K562 (cell line): ENCODE measurements around the gene TAPBPL. TPM values are rescaled to one million over a fixed set of nuclear protein-coding genes. Genes with fewer than 3 reads are reported as not detected.

Experiments
- AFF1 ChIP-seq, 2 experiments: fragments of 450-650 bp; IDR thresholded peaks; 2 replicates each; pipeline ENCODE4 v1.6.1; 2018; ENCODE audit warnings: mild to moderate bottlenecking in 2 of 2, low read depth in 1 of 2; ENCODE audit not compliant: partially characterized antibody in 2 of 2
- ATF2 ChIP-seq: sonication (generic); formaldehyde crosslinking; IDR thresholded peaks from 2 replicates; pipeline ENCODE4 v1.8.1; 2022; ENCODE audit warnings: missing genetic modification reagents
- C11orf30 ChIP-seq: fragments of 450-650 bp; IDR thresholded peaks from 2 replicates; pipeline ENCODE4 v1.6.1; 2016; ENCODE audit warnings: low read depth, mild to moderate bottlenecking
- CREBBP ChIP-seq: IDR thresholded peaks from one replicate; pipeline ENCODE4 v1.6.1; 2012; ENCODE audit warnings: low read depth, mild to moderate bottlenecking, control low read depth, inconsistent platforms, low read length
- E2F3 ChIP-seq: fragments of 250-450 bp; sonication (Bioruptor Pico); IDR thresholded peaks from 2 replicates; pipeline ENCODE4 v1.4.0; 2020; ENCODE audit warnings: mild to moderate bottlenecking
- FOXA1 ChIP-seq: fragments of 450-650 bp; IDR thresholded peaks from 2 replicates; pipeline ENCODE4 v1.6.1; 2016; ENCODE audit warnings: mild to moderate bottlenecking, borderline replicate concordance
- HDAC1 ChIP-seq, 2 experiments: fragments of 450-650 bp; IDR thresholded peaks; 2 replicates each; pipeline ENCODE4 v1.6.1; 2016 to 2017; ENCODE audit warnings: inconsistent platforms in 1 of 2, mild to moderate bottlenecking in 1 of 2, moderate library complexity in 1 of 2
- NR4A1 ChIP-seq, 2 experiments: fragments of 250-450 bp in 1 of 2; fragments of 450-650 bp in 1 of 2; sonication (Bioruptor Pico) in 1 of 2; IDR thresholded peaks; 2 replicates each; pipeline versions ENCODE4 v1.4.0 to v1.6.1; 2016 to 2020; ENCODE audit warnings: mild to moderate bottlenecking in 2 of 2, missing compliant biosample characterization in 1 of 2, missing genetic modification characterization in 1 of 2, moderate library complexity in 1 of 2
- RBFOX2 ChIP-seq: fragments of 200-400 bp; formaldehyde crosslinking; IDR thresholded peaks from 2 replicates; pipeline ENCODE4 v1.6.1; 2017; ENCODE audit warnings: low read depth, mild to moderate bottlenecking, low read length, moderate library complexity
- RBM25 ChIP-seq: fragments of 200-400 bp; formaldehyde crosslinking; IDR thresholded peaks from 2 replicates; pipeline ENCODE4 v1.6.1; 2018; ENCODE audit warnings: low read length, low read depth, moderate library complexity; ENCODE audit not compliant: severe bottlenecking
- SRF ChIP-seq, 2 experiments: fragments of 250-450, 450-650 bp in 1 of 2; sonication (Bioruptor Pico) in 1 of 2; sonication (generic) in 1 of 2; formaldehyde crosslinking; IDR thresholded peaks; 2 replicates each; pipeline versions ENCODE4 v1.5.0 to v1.5.1; 2020 to 2022; ENCODE audit warnings: mild to moderate bottlenecking in 1 of 2, missing genetic modification reagents in 1 of 2
- TRIM25 ChIP-seq: fragments of 450-650 bp; IDR thresholded peaks from 2 replicates; pipeline ENCODE4 v1.7.0; 2016; ENCODE audit warnings: borderline replicate concordance
- ZBTB8A ChIP-seq: fragments of 450-650 bp; IDR thresholded peaks from 2 replicates; pipeline ENCODE4 v1.6.1; 2018; ENCODE audit warnings: mild to moderate bottlenecking, moderate library complexity; ENCODE audit not compliant: partially characterized antibody
- ZNF395 ChIP-seq: fragments of 200-800 bp; sonication (Bioruptor generic); IDR thresholded peaks from 2 replicates; pipeline ENCODE4 v1.6.1; 2017; ENCODE audit warnings: missing genetic modification characterization, missing compliant biosample characterization
- ZNF584 ChIP-seq: fragments of 200-800 bp; sonication (Bioruptor generic); IDR thresholded peaks from 2 replicates; pipeline ENCODE4 v1.6.1; 2016; ENCODE audit warnings: low read depth, mild to moderate bottlenecking, missing genetic modification characterization, missing compliant biosample characterization
- ZSCAN29 ChIP-seq: fragments of 450-650 bp; IDR thresholded peaks from 2 replicates; pipeline ENCODE4 v1.6.1; 2017
- polyA plus RNA-seq, 8 experiments: library from polyadenylated mRNA; depleted of rRNA in 4 of 8; stranded (reverse) in 5 of 8; unstranded in 3 of 8; fragments of >200 nt; fragmentation: Nextera tagmentation in 2 of 8; fragmentation: Illumina TruSeq in 1 of 8; extraction: Ambion mirVana in 2 of 8; extraction: Trizol in 1 of 8; gene quantifications; 2 replicates each; pipeline versions ENCODE4 v1.2.1 to v1.2.3, GENCODE V29; 2011 to 2014; ENCODE audit warnings: inconsistent platforms in 1 of 8, missing spikeins in 1 of 8
- total RNA-seq, 7 experiments: library from RNA; depleted of rRNA in 6 of 7; stranded (reverse); fragments of >200 nt in 6 of 7; fragmentation: Illumina TruSeq in 2 of 7; extraction: Trizol in 2 of 7; gene quantifications; 2 replicates each; pipeline versions ENCODE4 v1.2.1 to v1.2.3, GENCODE V29; 2011 to 2021; ENCODE audit warnings: low replicate concordance in 1 of 7

The TAPBPL gene
- total and polyA plus RNA-seq, 9 of the 15 experiments (the other 6 are each of a cell fraction or from before 2014, with no cell fraction given), result 0.29 to 1.6 (median 0.45) TPM

GRCh38 chr12:6493497-6494257 lies 41.8 kb downstream of the TAPBPL start, which contains the start of gene NCAPD2 (continued):
- TF ChIP-seq ATF2 (CRISPR knock-in tag) (no peak), ZNF584 (CRISPR knock-in tag) (no peak), NR4A1 (CRISPR knock-in tag; IDR thresholded peaks at IDR 0.05) (no peak), NR4A1 (tag; IDR thresholded peaks at IDR 0.05) (no peak), ZBTB8A (no peak), HDAC1 (IDR thresholded peaks at IDR 0.05) (peak; percentile 30 to 73; a peak in 2 of 4 replicates), SRF (CRISPR knock-in tag; IDR thresholded peaks at IDR 0.05) (no peak), FOXA1 (no peak), E2F3 (CRISPR knock-in tag) (peak; percentile 55; the same call in 1 of the 2 replicates), AFF1 (IDR thresholded peaks at IDR 0.05; ENCODE audit: low read depth in 1 of 2, partially characterized antibody in 2 of 2) (peak in 1 of 2 experiments; percentile 90), ZSCAN29 (no peak), RBM25 (peak; percentile 91), RBFOX2 (peak; percentile 90), TRIM25 (no peak), ZNF395 (CRISPR knock-in tag) (peak; percentile 49; the same call in 1 of the 2 replicates), C11orf30 (no peak), CREBBP (no peak)
